K562 (cell line): Measurements from ENCODE around the gene SRRT. TPM values are rescaled to one million over a fixed set of nuclear protein-coding genes. Genes with fewer than 3 reads are reported as not detected.
A peak's percentile ranks its signal among the peaks of the same experiment; 100 is the strongest.

Experiments used
- ARNT ChIP-seq, 2 experiments: fragments of 450-650 bp; IDR thresholded peaks; 2 replicates each; pipeline ENCODE4 v1.6.1; 2016; ENCODE audit warnings: mild to moderate bottlenecking in 1 of 2
- BHLHE40 ChIP-seq: IDR thresholded peaks from 2 replicates; pipeline ENCODE4 v1.6.1; 2011; ENCODE audit warnings: low read length, improper control_type of control experiment
- BMI1 ChIP-seq: fragments of 150-350 bp; IDR thresholded peaks from 2 replicates; pipeline ENCODE4 v1.6.1; 2014; ENCODE audit warnings: low read length
- C11orf30 ChIP-seq: fragments of 450-650 bp; IDR thresholded peaks from 2 replicates; pipeline ENCODE4 v1.6.1; 2016; ENCODE audit warnings: low read depth, mild to moderate bottlenecking
- HDAC2 ChIP-seq: fragments of 450-650 bp; IDR thresholded peaks from 2 replicates; pipeline ENCODE4 v1.6.1; 2016; ENCODE audit warnings: mild to moderate bottlenecking
- HSF4 ChIP-seq: fragments of 250-450 bp; sonication (Bioruptor Pico); IDR thresholded peaks from 2 replicates; pipeline ENCODE4 v2.1.2; 2022; ENCODE audit warnings: mild to moderate bottlenecking, moderate library complexity, borderline replicate concordance
- LARP7 ChIP-seq: fragments of 450-650 bp; IDR thresholded peaks from 2 replicates; pipeline ENCODE4 v1.6.1; 2016
- MEIS2 ChIP-seq: fragments of 450-650 bp; IDR thresholded peaks from 2 replicates; pipeline ENCODE4 v1.6.1; 2014; ENCODE audit warnings: mild to moderate bottlenecking; ENCODE audit not compliant: partially characterized antibody
- MYNN ChIP-seq, 2 experiments: sonication (generic); formaldehyde crosslinking in 1 of 2; IDR thresholded peaks; 2 replicates each; pipeline versions ENCODE4 v1.5.0 to v1.6.1; 2016 to 2020; ENCODE audit warnings: antibody characterized with exemption in 1 of 2, missing genetic modification reagents in 1 of 2
- NFATC3 ChIP-seq: fragments of 450-650 bp; IDR thresholded peaks from 2 replicates; pipeline ENCODE4 v1.6.1; 2017; ENCODE audit warnings: mild to moderate bottlenecking
- NKRF ChIP-seq: fragments of 450-650 bp; IDR thresholded peaks from 2 replicates; pipeline ENCODE4 v1.6.1; 2016; ENCODE audit warnings: borderline replicate concordance
- NR1H2 ChIP-seq: sonication (generic); formaldehyde crosslinking; IDR thresholded peaks from 2 replicates; pipeline ENCODE4 v1.4.0; 2020; ENCODE audit warnings: mild to moderate bottlenecking, missing genetic modification reagents
- PREB ChIP-seq: sonication (generic); formaldehyde crosslinking; IDR thresholded peaks from 2 replicates; pipeline ENCODE4 v1.8.1; 2023; ENCODE audit warnings: mild to moderate bottlenecking, missing genetic modification reagents
- RB1 ChIP-seq: fragments of 450-650 bp; IDR thresholded peaks from 2 replicates; pipeline ENCODE4 v1.6.1; 2017; ENCODE audit warnings: low read depth, mild to moderate bottlenecking
- RBM25 ChIP-seq: fragments of 200-400 bp; formaldehyde crosslinking; IDR thresholded peaks from 2 replicates; pipeline ENCODE4 v1.6.1; 2018; ENCODE audit warnings: low read length, low read depth, moderate library complexity; ENCODE audit not compliant: severe bottlenecking
- TEAD4 ChIP-seq, 2 experiments: sonication (generic) in 1 of 2; formaldehyde crosslinking in 1 of 2; IDR thresholded peaks; 2 replicates each; pipeline versions ENCODE4 v1.6.1 to v1.8.0; 2012 to 2022; ENCODE audit warnings: borderline replicate concordance in 1 of 2, inconsistent platforms in 1 of 2, low read length in 1 of 2, mild to moderate bottlenecking in 1 of 2, missing genetic modification reagents in 1 of 2
- THAP12 ChIP-seq: fragments of 250-450 bp; sonication (Bioruptor Pico); IDR thresholded peaks from 2 replicates; pipeline ENCODE4 v1.9.0; 2021; ENCODE audit warnings: mild to moderate bottlenecking, inconsistent platforms
- ZC3H4 ChIP-seq: sonication (generic); formaldehyde crosslinking; IDR thresholded peaks from 2 replicates; pipeline ENCODE4 v1.9.0; 2021; ENCODE audit warnings: missing genetic modification reagents, borderline replicate concordance
- polyA plus RNA-seq, 8 experiments: library from polyadenylated mRNA; depleted of rRNA in 4 of 8; stranded (reverse) in 5 of 8; unstranded in 3 of 8; fragments of >200 nt; fragmentation: Nextera tagmentation in 2 of 8; fragmentation: Illumina TruSeq in 1 of 8; extraction: Ambion mirVana in 2 of 8; extraction: Trizol in 1 of 8; gene quantifications; 2 replicates each; pipeline versions ENCODE4 v1.2.1 to v1.2.3, GENCODE V29; 2011 to 2014; ENCODE audit warnings: inconsistent platforms in 1 of 8, missing spikeins in 1 of 8
- total RNA-seq, 7 experiments: library from RNA; depleted of rRNA in 6 of 7; stranded (reverse); fragments of >200 nt in 6 of 7; fragmentation: Illumina TruSeq in 2 of 7; extraction: Trizol in 2 of 7; gene quantifications; 2 replicates each; pipeline versions ENCODE4 v1.2.1 to v1.2.3, GENCODE V29; 2011 to 2021; ENCODE audit warnings: low replicate concordance in 1 of 7
- TF ChIP-seq, protein P1 (sequence below): fragments of 200-800 bp; sonication (Bioruptor generic); IDR thresholded peaks from 2 replicates; pipeline ENCODE4 v1.6.1; 2017; ENCODE audit warnings: missing genetic modification characterization, missing compliant biosample characterization
- TF ChIP-seq, protein P2 (sequence below): conservative IDR thresholded peaks from 2 replicates; pipeline ENCODE4 v1.6.1; 2011; ENCODE audit warnings: low read depth, mild to moderate bottlenecking, low read length; ENCODE audit not compliant: control insufficient read depth

SRRT gene
- total and polyA plus RNA-seq, 9 of the 15 experiments (the other 6 are each of a cell fraction or from before 2014, with no cell fraction given): 10.3 to 263 (median 84.4) TPM

- TF ChIP-seq RB1 (no peak), BHLHE40 (peak; percentile 29; the same call in 1 of the 2 replicates), MEIS2 (no peak), BMI1 (no peak), THAP12 (CRISPR knock-in tag) (no peak), ARNT (IDR thresholded peaks at IDR 0.05) (peak; percentile 44 to 50; a peak in 1 of 4 replicates), NFATC3 (no peak), NKRF (peak; percentile 16; the same call in 1 of the 2 replicates), ZC3H4 (no peak), NR1H2 (CRISPR knock-in tag) (no peak), HSF4 (CRISPR knock-in tag) (no peak), RBM25 (no peak), C11orf30 (no peak), LARP7 (no peak), TEAD4 (IDR thresholded peaks at IDR 0.05; ENCODE audit: low read length) (peak; percentile 88), TEAD4 (CRISPR knock-in tag; IDR thresholded peaks at IDR 0.05; ENCODE audit: borderline replicate concordance) (no peak), MYNN (IDR thresholded peaks at IDR 0.05) (peak; percentile 95), MYNN (CRISPR knock-in tag; IDR thresholded peaks at IDR 0.05) (no peak), PREB (CRISPR knock-in tag) (0 out of 2 replicates have a peak, but pooled peaks have one; percentile 72), HDAC2 (peak; percentile 63; the same call in 1 of the 2 replicates)
- TF ChIP-seq, protein P1, sequence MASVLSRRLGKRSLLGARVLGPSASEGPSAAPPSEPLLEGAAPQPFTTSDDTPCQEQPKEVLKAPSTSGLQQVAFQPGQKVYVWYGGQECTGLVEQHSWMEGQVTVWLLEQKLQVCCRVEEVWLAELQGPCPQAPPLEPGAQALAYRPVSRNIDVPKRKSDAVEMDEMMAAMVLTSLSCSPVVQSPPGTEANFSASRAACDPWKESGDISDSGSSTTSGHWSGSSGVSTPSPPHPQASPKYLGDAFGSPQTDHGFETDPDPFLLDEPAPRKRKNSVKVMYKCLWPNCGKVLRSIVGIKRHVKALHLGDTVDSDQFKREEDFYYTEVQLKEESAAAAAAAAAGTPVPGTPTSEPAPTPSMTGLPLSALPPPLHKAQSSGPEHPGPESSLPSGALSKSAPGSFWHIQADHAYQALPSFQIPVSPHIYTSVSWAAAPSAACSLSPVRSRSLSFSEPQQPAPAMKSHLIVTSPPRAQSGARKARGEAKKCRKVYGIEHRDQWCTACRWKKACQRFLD: peak; percentile 71; the same call in 1 of the 2 replicates
- TF ChIP-seq, protein P2, sequence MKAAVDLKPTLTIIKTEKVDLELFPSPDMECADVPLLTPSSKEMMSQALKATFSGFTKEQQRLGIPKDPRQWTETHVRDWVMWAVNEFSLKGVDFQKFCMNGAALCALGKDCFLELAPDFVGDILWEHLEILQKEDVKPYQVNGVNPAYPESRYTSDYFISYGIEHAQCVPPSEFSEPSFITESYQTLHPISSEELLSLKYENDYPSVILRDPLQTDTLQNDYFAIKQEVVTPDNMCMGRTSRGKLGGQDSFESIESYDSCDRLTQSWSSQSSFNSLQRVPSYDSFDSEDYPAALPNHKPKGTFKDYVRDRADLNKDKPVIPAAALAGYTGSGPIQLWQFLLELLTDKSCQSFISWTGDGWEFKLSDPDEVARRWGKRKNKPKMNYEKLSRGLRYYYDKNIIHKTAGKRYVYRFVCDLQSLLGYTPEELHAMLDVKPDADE: peak; percentile 79
Observed at GRCh38 chr7:100829150-100829716, 45.7 kb upstream of the SRRT start (continued).
